Activated naive CD8-positive, alpha-beta T cell treated with anti-CD3 and anti-CD28 coated beads, Interleukin-2, amount 50 U/mL, for 24 hours (primary cell): ENCODE measurements around the gene LZTS2.
"Not testable (repeated sequence)": the region's sequence is repeated elsewhere in the genome, so short reads cannot be mapped to it uniquely, and the experiment has no call there.

Experiments used
- ATAC-seq: fragments of 150-1000 bp; cut with Tn5 transposase; one replicate; pipeline ENCODE4 v1.10.0; 2021
- DNase-seq: peaks from one replicate; pipeline ENCODE4 v3.0.0; 2021
- H3K27ac Mint-ChIP-seq: one replicate; pipeline ENCODE4 v1.8.0; 2021; ENCODE audit warnings: mild to moderate bottlenecking, mixed read lengths
- H3K27me3 Mint-ChIP-seq: one replicate; pipeline ENCODE4 v1.8.0; 2021; ENCODE audit warnings: mixed read lengths
- H3K36me3 Mint-ChIP-seq: one replicate; pipeline ENCODE4 v1.8.0; 2021; ENCODE audit warnings: low read depth, mixed read lengths
- H3K4me1 Mint-ChIP-seq: one replicate; pipeline ENCODE4 v1.8.0; 2021; ENCODE audit warnings: mixed read lengths
- H3K4me3 Mint-ChIP-seq: one replicate; pipeline ENCODE4 v1.8.0; 2021; ENCODE audit warnings: mild to moderate bottlenecking, moderate library complexity, mixed read lengths
- H3K9me3 Mint-ChIP-seq: one replicate; pipeline ENCODE4 v1.8.0; 2021; ENCODE audit warnings: mixed read lengths

Gene LZTS2

GRCh38 chr10:100972904-100973535 lies 26.6 kb upstream of the LZTS2 start:
- ATAC-seq (no peak), DNase-seq (no peak)
- H3K36me3 Mint-ChIP-seq: no peaks in the 10 kb centered on the region
- no peaks in the 10 kb centered on the region for H3K27me3 Mint-ChIP-seq
- peaks cover 24% of the 10 kb centered on the region for H3K4me1 Mint-ChIP-seq
- H3K27ac Mint-ChIP-seq: no peak overlapping the region
- no peaks in the 10 kb centered on the region for H3K9me3 Mint-ChIP-seq
- H3K4me3 Mint-ChIP-seq: no peak overlapping the region

DNA sequence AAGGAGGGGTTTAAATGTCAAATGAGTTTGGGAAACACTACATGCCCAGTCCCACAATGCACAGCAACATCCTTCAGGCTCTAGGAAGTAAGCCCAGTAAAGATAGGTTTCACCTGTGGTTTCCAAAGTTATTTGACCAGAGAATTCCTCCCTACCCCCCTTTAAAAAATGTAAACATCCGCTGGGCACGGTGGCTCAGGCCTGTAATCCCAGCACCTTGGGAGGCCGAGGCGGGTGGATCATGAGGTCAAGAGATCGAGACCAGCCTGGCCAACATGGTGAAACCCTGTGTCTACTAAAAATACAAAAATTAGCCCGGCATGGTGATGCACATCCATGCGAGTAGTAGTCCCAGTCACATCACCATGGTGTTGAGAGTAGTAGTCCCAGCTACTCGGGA lies 24.2 kb upstream of the LZTS2 start:
- H3K4me3 Mint-ChIP-seq, H3K9me3 Mint-ChIP-seq, H3K27me3 Mint-ChIP-seq, ATAC-seq, H3K27ac Mint-ChIP-seq, DNase-seq, H3K36me3 Mint-ChIP-seq: not testable (repeated sequence)
- peaks cover 11% of the 10 kb centered on the region for H3K4me1 Mint-ChIP-seq

DNA sequence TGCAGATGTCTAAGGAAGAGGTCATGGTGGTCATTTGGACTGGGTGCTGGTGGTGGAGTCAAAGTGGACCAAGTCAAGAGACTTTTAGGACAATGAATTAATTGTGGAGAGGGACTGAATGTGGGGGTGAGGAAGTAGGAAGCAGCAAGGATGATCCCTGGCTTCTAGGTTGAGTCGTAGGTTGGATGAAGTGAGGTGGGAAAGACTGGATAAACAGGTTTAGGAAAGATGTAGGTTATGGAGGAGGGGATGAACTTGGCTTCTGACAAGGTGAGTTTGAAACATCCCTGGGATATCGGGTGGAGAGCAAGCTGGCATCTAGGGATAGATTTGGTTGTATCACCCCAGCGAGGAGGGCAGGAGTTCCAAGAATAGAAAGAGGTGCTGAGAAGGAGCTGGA lies 22.7 kb upstream of the LZTS2 start:
- ATAC-seq: no peak
- Mint-ChIP-seq H3K4me3 (no peak overlapping the region), H3K9me3 (no peaks in the 10 kb centered on the region), H3K4me1 (peaks cover 9% of the 10 kb centered on the region), H3K27me3 (no peaks in the 10 kb centered on the region), H3K36me3 (peaks cover 3% of the 10 kb centered on the region), H3K27ac (no peak overlapping the region)
- DNase-seq: no peak

DNA sequence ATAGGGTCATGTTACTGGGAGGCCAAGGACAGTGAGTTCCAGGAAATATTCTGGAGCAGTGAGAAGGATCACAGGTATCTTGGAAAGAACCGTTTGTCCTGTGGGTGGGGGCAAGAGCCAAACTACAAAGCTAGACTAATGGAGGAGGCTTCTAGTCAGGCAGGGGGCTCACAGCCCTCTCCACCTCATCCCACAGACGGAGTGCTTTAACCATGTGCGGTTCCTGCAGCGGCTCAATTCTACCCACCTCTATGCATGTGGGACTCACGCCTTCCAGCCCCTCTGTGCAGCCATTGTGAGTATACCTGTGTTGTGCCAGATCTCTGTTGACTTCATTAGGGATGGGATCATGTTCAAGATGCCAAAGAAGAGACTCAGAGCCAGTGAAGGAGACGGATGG lies 22.2 kb upstream of the LZTS2 start:
- H3K27me3 Mint-ChIP-seq: no peaks in the 10 kb centered on the region
- H3K36me3 Mint-ChIP-seq: peaks cover 3% of the 10 kb centered on the region
- H3K4me3 Mint-ChIP-seq: no peak overlapping the region
- ATAC-seq: no peak
- H3K27ac Mint-ChIP-seq: no peak overlapping the region
- peaks cover 5% of the 10 kb centered on the region for H3K4me1 Mint-ChIP-seq
- DNase-seq: no peak
- no peaks in the 10 kb centered on the region for H3K9me3 Mint-ChIP-seq

DNA sequence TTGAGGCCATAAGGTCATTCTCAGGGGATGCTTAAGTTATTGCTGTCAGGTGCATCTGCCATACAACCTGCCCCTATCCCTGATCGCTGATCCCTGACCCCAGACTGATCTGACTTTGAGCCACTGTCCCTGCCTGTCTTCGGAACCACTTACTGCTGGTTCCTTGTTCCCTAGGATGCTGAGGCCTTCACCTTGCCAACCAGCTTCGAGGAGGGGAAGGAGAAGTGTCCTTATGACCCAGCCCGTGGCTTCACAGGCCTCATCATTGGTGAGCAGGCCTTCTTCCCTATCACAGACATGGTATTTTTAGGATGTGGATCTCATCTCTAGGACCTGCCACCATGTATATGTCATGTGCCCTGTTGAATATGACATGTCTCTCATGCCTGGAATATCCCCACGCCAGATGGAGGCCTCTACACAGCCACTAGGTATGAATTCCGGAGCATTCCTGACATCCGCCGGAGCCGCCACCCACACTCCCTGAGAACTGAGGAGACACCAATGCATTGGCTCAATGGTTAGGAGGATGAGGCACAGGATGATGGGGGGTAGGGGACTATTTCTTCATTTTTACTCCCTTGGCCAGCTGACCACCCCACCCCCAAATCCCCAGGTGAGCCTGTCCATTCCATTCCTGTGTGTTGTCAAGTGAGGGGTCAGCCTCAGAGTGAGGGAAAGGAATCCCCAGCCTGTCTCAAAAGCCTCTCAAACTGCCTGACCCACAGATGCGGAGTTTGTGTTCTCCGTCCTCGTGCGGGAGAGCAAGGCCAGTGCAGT lies 21.3 kb upstream of the LZTS2 start:
- H3K27ac Mint-ChIP-seq: no peak overlapping the region
- no peak overlapping the region for H3K4me3 Mint-ChIP-seq
- ATAC-seq (no peak), DNase-seq (no peak)
- no peaks in the 10 kb centered on the region for H3K9me3 Mint-ChIP-seq
- H3K4me1 Mint-ChIP-seq: no peaks in the 10 kb centered on the region
- H3K36me3 Mint-ChIP-seq: peaks cover 3% of the 10 kb centered on the region
- H3K27me3 Mint-ChIP-seq: no peaks in the 10 kb centered on the region

GRCh38 chr10:100978901-100979195 lies 20.8 kb upstream of the LZTS2 start:
- ATAC-seq (no peak), DNase-seq (no peak)
- Mint-ChIP-seq H3K27ac (no peak overlapping the region), H3K9me3 (no peaks in the 10 kb centered on the region), H3K4me3 (no peak overlapping the region), H3K27me3 (no peaks in the 10 kb centered on the region), H3K4me1 (no peaks in the 10 kb centered on the region), H3K36me3 (peaks cover 3% of the 10 kb centered on the region)

GRCh38 chr10:100979791-100980272 lies 19.8 kb upstream of the LZTS2 start:
- peaks cover 3% of the 10 kb centered on the region for H3K36me3 Mint-ChIP-seq
- H3K4me1 Mint-ChIP-seq: no peaks in the 10 kb centered on the region
- no peaks in the 10 kb centered on the region for H3K27me3 Mint-ChIP-seq
- no peak overlapping the region for H3K4me3 Mint-ChIP-seq
- ATAC-seq (no peak), DNase-seq (no peak)
- H3K9me3 Mint-ChIP-seq: no peaks in the 10 kb centered on the region
- H3K27ac Mint-ChIP-seq: no peak overlapping the region

DNA sequence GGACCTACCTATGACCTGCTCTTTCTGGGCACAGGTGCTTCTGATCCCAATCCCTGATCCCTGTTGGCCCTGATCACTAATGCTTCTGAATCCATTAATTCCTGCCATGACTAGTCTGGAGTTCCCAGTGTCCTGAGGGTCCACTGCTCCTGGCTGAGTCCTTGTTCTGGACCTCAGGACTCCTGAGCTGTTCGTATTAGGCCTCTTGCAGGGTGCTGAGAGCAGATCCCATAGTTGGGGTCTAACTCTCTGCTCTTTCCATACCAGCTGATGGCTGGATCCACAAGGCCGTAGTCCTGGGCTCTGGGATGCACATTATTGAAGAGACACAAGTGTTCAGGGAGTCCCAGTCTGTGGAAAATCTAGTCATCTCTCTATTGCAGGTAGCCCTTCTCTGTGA lies 19.3 kb upstream of the LZTS2 start:
- ATAC-seq: no peak
- peaks cover 1% of the 10 kb centered on the region for H3K4me1 Mint-ChIP-seq
- no peak overlapping the region for H3K27ac Mint-ChIP-seq
- H3K36me3 Mint-ChIP-seq: peaks cover 3% of the 10 kb centered on the region
- H3K9me3 Mint-ChIP-seq: no peaks in the 10 kb centered on the region
- DNase-seq: no peak
- no peak overlapping the region for H3K4me3 Mint-ChIP-seq
- no peaks in the 10 kb centered on the region for H3K27me3 Mint-ChIP-seq

DNA sequence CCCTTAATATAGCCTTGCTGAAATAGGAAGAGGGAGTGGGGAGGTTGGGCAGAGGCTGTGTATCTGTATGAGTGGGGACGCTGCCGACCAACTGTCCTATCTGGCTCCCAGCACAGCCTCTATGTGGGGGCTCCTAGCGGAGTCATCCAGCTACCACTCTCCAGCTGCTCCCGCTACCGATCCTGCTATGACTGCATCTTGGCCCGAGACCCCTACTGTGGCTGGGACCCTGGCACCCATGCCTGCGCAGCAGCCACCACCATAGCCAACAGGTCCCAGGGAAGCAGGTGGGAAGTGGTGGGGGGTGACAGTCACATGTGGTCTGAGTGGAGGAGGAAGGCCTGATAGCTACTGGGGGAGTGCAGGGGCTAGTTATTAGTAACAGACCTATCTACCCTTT lies 18.9 kb upstream of the LZTS2 start:
- Mint-ChIP-seq H3K27ac (no peak overlapping the region), H3K36me3 (peaks cover 3% of the 10 kb centered on the region), H3K4me1 (peaks cover 5% of the 10 kb centered on the region), H3K4me3 (no peak overlapping the region), H3K9me3 (no peaks in the 10 kb centered on the region), H3K27me3 (no peaks in the 10 kb centered on the region)
- ATAC-seq (no peak), DNase-seq (no peak)

DNA sequence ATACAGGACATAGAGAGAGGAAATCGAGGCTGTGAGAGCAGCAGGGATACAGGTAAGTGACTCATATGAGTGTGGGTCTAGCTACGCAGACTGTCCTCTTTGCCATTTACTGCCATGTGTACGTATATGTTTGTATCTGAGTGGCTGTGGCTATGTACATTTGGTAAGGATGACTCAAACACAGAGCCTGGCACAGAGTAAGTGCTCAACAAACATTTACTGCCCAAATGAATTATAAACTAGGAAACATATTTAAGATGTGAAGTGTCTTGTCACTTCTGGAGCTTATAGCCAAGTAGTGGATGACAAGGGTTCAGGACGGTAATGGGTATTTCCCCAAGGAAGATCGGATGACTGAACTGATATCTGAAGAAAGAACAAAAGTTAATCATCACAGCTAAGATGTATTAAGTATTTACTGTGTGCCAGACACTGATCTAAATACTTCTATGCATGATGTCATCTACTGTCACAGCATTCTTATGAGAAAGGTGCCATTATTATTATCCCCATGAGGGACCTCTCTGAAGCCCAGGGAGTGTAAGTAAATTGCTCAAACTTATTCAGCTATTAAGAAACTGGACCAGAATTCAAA lies 18.3 kb upstream of the LZTS2 start:
- peaks cover 3% of the 10 kb centered on the region for H3K36me3 Mint-ChIP-seq
- H3K27me3 Mint-ChIP-seq: no peaks in the 10 kb centered on the region
- peaks cover 11% of the 10 kb centered on the region for H3K4me1 Mint-ChIP-seq
- H3K4me3 Mint-ChIP-seq: no peak overlapping the region
- ATAC-seq: no peak
- DNase-seq: no peak
- no peak overlapping the region for H3K27ac Mint-ChIP-seq
- H3K9me3 Mint-ChIP-seq: no peaks in the 10 kb centered on the region

DNA sequence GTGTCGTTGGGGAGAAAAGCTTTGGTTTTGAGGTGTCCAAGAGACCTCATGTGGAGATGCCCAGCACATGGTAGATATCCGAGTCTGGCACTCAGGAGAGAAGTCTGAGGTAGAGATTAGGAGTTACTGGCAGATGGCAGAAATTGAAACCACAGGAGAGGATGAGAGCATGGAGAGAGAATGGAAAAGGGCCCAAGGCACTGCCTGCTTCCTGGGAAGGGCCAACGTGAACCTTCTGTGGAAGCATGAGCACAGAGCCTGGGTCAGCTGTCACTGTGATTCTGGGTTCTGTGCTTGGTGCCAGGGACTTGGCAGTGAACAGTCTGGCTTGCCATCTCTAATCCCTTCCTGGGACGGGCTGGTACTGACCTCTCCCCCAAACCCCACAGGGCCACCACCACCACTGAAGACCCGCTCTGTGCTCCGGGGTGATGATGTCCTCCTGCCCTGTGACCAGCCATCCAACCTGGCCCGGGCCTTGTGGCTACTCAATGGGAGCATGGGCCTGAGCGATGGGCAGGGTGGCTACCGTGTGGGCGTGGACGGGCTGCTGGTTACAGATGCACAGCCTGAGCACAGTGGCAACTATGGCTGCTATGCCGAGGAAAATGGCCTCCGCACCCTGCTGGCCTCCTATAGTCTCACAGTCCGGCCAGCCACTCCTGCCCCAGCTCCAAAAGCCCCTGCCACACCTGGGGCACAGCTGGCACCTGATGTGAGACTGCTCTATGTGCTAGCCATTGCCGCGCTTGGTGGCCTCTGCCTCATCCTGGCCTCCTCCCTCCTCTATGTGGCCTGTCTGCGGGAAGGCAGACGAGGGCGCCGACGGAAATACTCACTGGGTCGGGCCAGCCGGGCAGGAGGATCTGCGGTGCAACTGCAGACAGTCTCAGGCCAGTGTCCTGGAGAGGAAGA lies 16.4 kb upstream of the LZTS2 start:
- Mint-ChIP-seq H3K27ac (no peak overlapping the region), H3K27me3 (no peaks in the 10 kb centered on the region), H3K4me1 (peaks cover 21% of the 10 kb centered on the region), H3K9me3 (no peaks in the 10 kb centered on the region), H3K36me3 (peaks cover 11% of the 10 kb centered on the region), H3K4me3 (no peak overlapping the region)
- ATAC-seq (no peak), DNase-seq (no peak)

DNA sequence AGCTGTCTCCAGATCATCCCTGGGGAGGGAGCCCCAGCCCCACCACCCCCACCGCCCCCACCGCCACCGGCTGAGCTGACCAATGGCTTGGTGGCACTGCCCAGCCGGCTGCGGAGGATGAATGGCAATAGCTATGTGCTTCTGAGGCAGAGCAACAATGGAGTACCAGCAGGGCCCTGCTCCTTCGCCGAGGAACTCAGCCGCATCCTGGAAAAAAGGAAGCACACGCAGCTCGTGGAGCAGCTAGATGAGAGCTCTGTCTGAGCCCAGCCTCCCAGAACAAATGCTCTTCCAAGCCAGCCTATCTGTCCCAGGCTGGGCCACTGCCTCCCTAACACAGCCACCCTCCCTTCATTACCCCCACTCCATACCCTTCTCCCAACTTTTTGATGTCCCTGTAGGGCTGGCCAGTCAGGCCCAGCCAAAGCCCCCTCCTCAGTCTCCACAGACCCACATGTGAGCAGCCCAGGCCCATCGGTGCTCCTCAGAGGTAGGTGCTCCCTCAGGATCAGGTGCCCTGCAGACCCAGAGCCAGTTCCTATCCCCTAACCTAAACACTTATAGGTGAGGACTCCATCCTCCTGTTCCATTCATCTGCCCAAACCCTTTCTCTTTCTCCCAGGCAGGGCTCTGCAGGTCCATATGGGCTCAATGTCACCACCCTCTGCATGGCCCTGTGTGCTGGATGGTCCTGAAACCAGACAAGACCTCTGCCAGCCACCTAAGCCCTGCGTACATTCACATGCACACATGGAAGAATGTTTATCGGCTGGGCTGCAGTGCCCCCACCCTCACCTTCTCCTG lies 15.5 kb upstream of the LZTS2 start:
- Mint-ChIP-seq H3K27me3 (no peaks in the 10 kb centered on the region), H3K27ac (no peak overlapping the region), H3K9me3 (no peaks in the 10 kb centered on the region), H3K4me1 (peaks cover 28% of the 10 kb centered on the region), H3K4me3 (no peak overlapping the region), H3K36me3 (peaks cover 11% of the 10 kb centered on the region)
- DNase-seq: no peak
- ATAC-seq: no peak

GRCh38 chr10:100984672-100985177 lies 14.9 kb upstream of the LZTS2 start:
- no peaks in the 10 kb centered on the region for H3K9me3 Mint-ChIP-seq
- ATAC-seq (no peak), DNase-seq (no peak)
- H3K27me3 Mint-ChIP-seq: no peaks in the 10 kb centered on the region
- no peak overlapping the region for H3K27ac Mint-ChIP-seq
- peaks cover 35% of the 10 kb centered on the region for H3K4me1 Mint-ChIP-seq
- H3K36me3 Mint-ChIP-seq: peaks cover 18% of the 10 kb centered on the region
- H3K4me3 Mint-ChIP-seq: no peak overlapping the region

GRCh38 chr10:100985336-100985735 lies 14.3 kb upstream of the LZTS2 start:
- Mint-ChIP-seq H3K36me3 (peaks cover 21% of the 10 kb centered on the region), H3K9me3 (no peaks in the 10 kb centered on the region), H3K4me1 (peaks cover 37% of the 10 kb centered on the region), H3K27me3 (no peaks in the 10 kb centered on the region), H3K4me3 (no peak overlapping the region), H3K27ac (no peak overlapping the region)
- DNase-seq: no peak
- no peak for ATAC-seq
